ENCODE data around the gene ZMPSTE24.
A peak's percentile ranks its signal among the peaks of the same experiment; 100 is the strongest.

Gene ZMPSTE24

GRCh38 chr1:40257688-40258444 is at the start of gene ZMPSTE24:
TSS of gene ZMPSTE24 (plus strand) at chr1:40258236. CDS start at chr1:40258272, 36 bp downstream.
- ATAC-seq, result peak; percentile 98

GRCh38 chr1:40210511-40211204 is 47.4 kb upstream of the ZMPSTE24 start:
- no peak for ATAC-seq
- TF ChIP-seq ISL1 (CRISPR knock-in tag; IDR thresholded peaks at IDR 0.05) (no peak), GLIS3 (CRISPR knock-in tag; IDR thresholded peaks at IDR 0.05) (no peak), ZC3H10 (CRISPR knock-in tag; IDR thresholded peaks at IDR 0.05) (no peak), POU6F1 (CRISPR knock-in tag; IDR thresholded peaks at IDR 0.05; ENCODE audit: borderline replicate concordance, low read depth) (no peak), PATZ1 (CRISPR knock-in tag; IDR thresholded peaks at IDR 0.05; ENCODE audit: borderline replicate concordance) (no peak), RARB (CRISPR knock-in tag; IDR thresholded peaks at IDR 0.05) (no peak), PPARA (CRISPR knock-in tag; IDR thresholded peaks at IDR 0.05; ENCODE audit: borderline replicate concordance) (no peak), ZNF8 (CRISPR knock-in tag; IDR thresholded peaks at IDR 0.05) (no peak), TCF4 (CRISPR knock-in tag; IDR thresholded peaks at IDR 0.05; ENCODE audit: borderline replicate concordance) (no peak), TSHZ2 (CRISPR knock-in tag; IDR thresholded peaks at IDR 0.05) (no peak)

More at GRCh38 chr1:40257688-40258444, at the start of gene ZMPSTE24:
- TF ChIP-seq POU6F1 (CRISPR knock-in tag; IDR thresholded peaks at IDR 0.05; ENCODE audit: borderline replicate concordance, low read depth) (no peak), ZNF70 (CRISPR knock-in tag; IDR thresholded peaks at IDR 0.05) (0 out of 2 replicates have a peak, but pooled peaks have one; percentile 37), GLIS3 (CRISPR knock-in tag; IDR thresholded peaks at IDR 0.05) (no peak), ZC3H10 (CRISPR knock-in tag; IDR thresholded peaks at IDR 0.05) (no peak), CSDC2 (CRISPR knock-in tag; IDR thresholded peaks at IDR 0.05) (no peak), PATZ1 (CRISPR knock-in tag; IDR thresholded peaks at IDR 0.05; ENCODE audit: borderline replicate concordance) (peak; percentile 67), ARNTL (CRISPR knock-in tag; IDR thresholded peaks at IDR 0.05; ENCODE audit: borderline replicate concordance, low read depth) (no peak), CSRNP3 (CRISPR knock-in tag; IDR thresholded peaks at IDR 0.05) (no peak), ZFP30 (CRISPR knock-in tag; IDR thresholded peaks at IDR 0.05) (no peak), ESRRG (CRISPR knock-in tag; IDR thresholded peaks at IDR 0.05) (no peak), RARB (CRISPR knock-in tag; IDR thresholded peaks at IDR 0.05) (no peak), ZNF8 (CRISPR knock-in tag; IDR thresholded peaks at IDR 0.05) (no peak), OSR1 (CRISPR knock-in tag; IDR thresholded peaks at IDR 0.05) (no peak), ZNF565 (CRISPR knock-in tag; conservative IDR thresholded peaks at IDR 0.05; ENCODE audit: low read depth) (no peak), CREB5 (CRISPR knock-in tag; IDR thresholded peaks at IDR 0.05; ENCODE audit: low read depth) (no peak), PPARA (CRISPR knock-in tag; IDR thresholded peaks at IDR 0.05; ENCODE audit: borderline replicate concordance) (no peak)
